ENCODE data around the gene SOAT1. TPM values are rescaled to one million over a fixed set of nuclear protein-coding genes. Genes with fewer than 3 reads are reported as not detected.

The SOAT1 gene
- polyA plus RNA-seq, 1 of the 3 experiments (the other 2 are of a cell fraction): 8.1 TPM

Small RNA genes lying within 50 kb of the gene (small RNA-seq; reads per million reads assigned to genes)
- gene AL512326.2: 0 reads per million in 7 experiments

Other genes with a start within 250 kb of the SOAT1 start
- 29.9 and 33.2 TPM in 2 replicates for gene TOR3A, start 211.7 kb upstream of the SOAT1 start, polyA plus RNA-seq (2012; rRNA removed)
- gene ABL2, start 64.1 kb upstream of the SOAT1 start, polyA plus RNA-seq (2012; rRNA removed): 7.5 and 10.6 TPM in 2 replicates
- gene AXDND1, start 72.2 kb downstream of the SOAT1 start, polyA plus RNA-seq (2012; rRNA removed): 0.11 and 0.16 TPM in 2 replicates

Measured in SK-N-SH (cell line).